ENCODE data around the gene CMSS1.

- TF ChIP-seq, protein P1, sequence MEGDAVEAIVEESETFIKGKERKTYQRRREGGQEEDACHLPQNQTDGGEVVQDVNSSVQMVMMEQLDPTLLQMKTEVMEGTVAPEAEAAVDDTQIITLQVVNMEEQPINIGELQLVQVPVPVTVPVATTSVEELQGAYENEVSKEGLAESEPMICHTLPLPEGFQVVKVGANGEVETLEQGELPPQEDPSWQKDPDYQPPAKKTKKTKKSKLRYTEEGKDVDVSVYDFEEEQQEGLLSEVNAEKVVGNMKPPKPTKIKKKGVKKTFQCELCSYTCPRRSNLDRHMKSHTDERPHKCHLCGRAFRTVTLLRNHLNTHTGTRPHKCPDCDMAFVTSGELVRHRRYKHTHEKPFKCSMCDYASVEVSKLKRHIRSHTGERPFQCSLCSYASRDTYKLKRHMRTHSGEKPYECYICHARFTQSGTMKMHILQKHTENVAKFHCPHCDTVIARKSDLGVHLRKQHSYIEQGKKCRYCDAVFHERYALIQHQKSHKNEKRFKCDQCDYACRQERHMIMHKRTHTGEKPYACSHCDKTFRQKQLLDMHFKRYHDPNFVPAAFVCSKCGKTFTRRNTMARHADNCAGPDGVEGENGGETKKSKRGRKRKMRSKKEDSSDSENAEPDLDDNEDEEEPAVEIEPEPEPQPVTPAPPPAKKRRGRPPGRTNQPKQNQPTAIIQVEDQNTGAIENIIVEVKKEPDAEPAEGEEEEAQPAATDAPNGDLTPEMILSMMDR (IDR thresholded peaks at IDR 0.05) = no peak
- TF ChIP-seq POLR2A (IDR thresholded peaks at IDR 0.05) = no peak
Observed at GRCh38 chr3:100009276-100010086, 191.8 kb downstream of the CMSS1 start.
